HEK293 (cell line): Measurements from ENCODE around the gene CCL14.

Experiments used
- CTCF ChIA-PET: fragments of 350-600 bp; formaldehyde crosslinking; extraction: SDS; loops from one replicate; lab custom pipeline; 2021; ENCODE audit warnings: antibody characterized with exemption; lab: Yijun Ruan, JAX
- POLR2A ChIA-PET: fragments of 300-600 bp; formaldehyde crosslinking; extraction: SDS; loops from one replicate; lab custom pipeline; 2020; ENCODE audit warnings: antibody characterized with exemption, inconsistent platforms; lab: Yijun Ruan, JAX
- H3K27ac ChIP-seq: fragments of 200-500 bp; sonication (Bioruptor generic); 2 replicates; pipeline ENCODE4 v1.5.1; 2014; ENCODE audit warnings: low read depth, low read length, control low read depth, inconsistent platforms; ENCODE audit errors: extremely low read depth
- H3K36me3 ChIP-seq, 2 experiments: fragments of 200-500 bp in 1 of 2; sonication (Bioruptor generic) in 1 of 2; 1 replicate in 1 of 2; 2 replicates in 1 of 2; pipeline ENCODE4 v1.5.1; 2014 to 2017; ENCODE audit warnings: inconsistent platforms in 2 of 2, low read length in 2 of 2; ENCODE audit not compliant: control insufficient read depth in 2 of 2, insufficient read depth in 1 of 2
- H3K4me1 ChIP-seq: fragments of 200-500 bp; sonication (Bioruptor generic); 2 replicates; pipeline ENCODE4 v1.5.1; 2014; ENCODE audit warnings: mild to moderate bottlenecking, low read length, inconsistent platforms; ENCODE audit not compliant: control insufficient read depth, insufficient read depth
- H3K4me3 ChIP-seq: 2 replicates; pipeline ENCODE4 v1.5.1; 2011; ENCODE audit warnings: low read depth, mild to moderate bottlenecking, control low read depth, low read length, moderate library complexity
- H3K9me3 ChIP-seq: fragments of 200-500 bp; sonication (Bioruptor generic); 2 replicates; pipeline ENCODE4 v1.5.1; 2014; ENCODE audit warnings: low read depth, low read length, inconsistent platforms; ENCODE audit not compliant: control insufficient read depth, insufficient read depth
- BCL11A ChIP-seq: fragments of 450-650 bp; formaldehyde crosslinking; IDR thresholded peaks from 2 replicates; pipeline ENCODE4 v1.5.1; 2016; ENCODE audit warnings: low read depth, missing biosample characterization, missing genetic modification characterization
- ZBTB49 ChIP-seq: fragments of 450-650 bp; formaldehyde crosslinking; IDR thresholded peaks from 2 replicates; pipeline ENCODE4 v1.5.1; 2016; ENCODE audit warnings: missing biosample characterization, missing genetic modification characterization, low read depth
- ZNF121 ChIP-seq: fragments of 450-650 bp; formaldehyde crosslinking; IDR thresholded peaks from 2 replicates; pipeline ENCODE4 v1.5.1; 2016; ENCODE audit warnings: missing biosample characterization, missing genetic modification characterization
- ZNF169 ChIP-seq: fragments of 450-650 bp; formaldehyde crosslinking; IDR thresholded peaks from 2 replicates; pipeline ENCODE4 v1.5.1; 2016; ENCODE audit warnings: missing biosample characterization, missing genetic modification characterization
- ZNF19 ChIP-seq: fragments of 450-650 bp; formaldehyde crosslinking; IDR thresholded peaks from 2 replicates; pipeline ENCODE4; 2016; ENCODE audit warnings: missing biosample characterization, missing genetic modification characterization, low read depth
- ZNF248 ChIP-seq: fragments of 450-650 bp; formaldehyde crosslinking; IDR thresholded peaks from 2 replicates; pipeline ENCODE4 v1.5.1; 2017; ENCODE audit warnings: missing biosample characterization, missing genetic modification characterization
- ZNF391 ChIP-seq: fragments of 450-650 bp; formaldehyde crosslinking; IDR thresholded peaks from 2 replicates; pipeline ENCODE4 v1.5.1; 2016; ENCODE audit warnings: low read depth, missing biosample characterization, missing genetic modification characterization, borderline replicate concordance
- ZNF394 ChIP-seq: fragments of 450-650 bp; formaldehyde crosslinking; IDR thresholded peaks from 2 replicates; pipeline ENCODE4 v1.5.1; 2016; ENCODE audit warnings: missing biosample characterization, missing genetic modification characterization, mild to moderate bottlenecking, moderate library complexity, borderline replicate concordance
- ZNF416 ChIP-seq: fragments of 450-650 bp; formaldehyde crosslinking; IDR thresholded peaks from 2 replicates; pipeline ENCODE4 v1.5.1; 2016; ENCODE audit warnings: missing biosample characterization, missing genetic modification characterization
- ZNF426 ChIP-seq: fragments of 450-650 bp; formaldehyde crosslinking; IDR thresholded peaks from 2 replicates; pipeline ENCODE4 v1.5.1; 2017; ENCODE audit warnings: missing biosample characterization, missing genetic modification characterization, mild to moderate bottlenecking, inconsistent platforms, moderate library complexity
- ZNF571 ChIP-seq: fragments of 450-650 bp; formaldehyde crosslinking; IDR thresholded peaks from 2 replicates; pipeline ENCODE4 v1.5.0; 2017; ENCODE audit warnings: missing biosample characterization, missing genetic modification characterization
- ZNF623 ChIP-seq: fragments of 450-650 bp; formaldehyde crosslinking; IDR thresholded peaks from 2 replicates; pipeline ENCODE4 v1.5.1; 2016; ENCODE audit warnings: missing biosample characterization, missing genetic modification characterization
- ZNF629 ChIP-seq: fragments of 450-650 bp; formaldehyde crosslinking; IDR thresholded peaks from 2 replicates; pipeline ENCODE4 v1.5.1; 2017; ENCODE audit warnings: missing biosample characterization, missing genetic modification characterization
- ZNF776 ChIP-seq: fragments of 450-650 bp; formaldehyde crosslinking; IDR thresholded peaks from 2 replicates; pipeline ENCODE4 v1.5.0; 2017; ENCODE audit warnings: missing biosample characterization, missing genetic modification characterization, borderline replicate concordance
- ZNF777 ChIP-seq: fragments of 450-650 bp; formaldehyde crosslinking; IDR thresholded peaks from 2 replicates; pipeline ENCODE4 v1.5.1; 2017; ENCODE audit warnings: missing biosample characterization, missing genetic modification characterization, borderline replicate concordance
- ZNF830 ChIP-seq: fragments of 450-650 bp; IDR thresholded peaks from 2 replicates; pipeline ENCODE4 v1.5.0; 2018; ENCODE audit warnings: missing biosample characterization, missing genetic modification characterization, low read depth, mild to moderate bottlenecking, moderate library complexity
- ZSCAN18 ChIP-seq: fragments of 450-650 bp; formaldehyde crosslinking; IDR thresholded peaks from 2 replicates; pipeline ENCODE4 v1.5.1; 2016; ENCODE audit warnings: missing biosample characterization, missing genetic modification characterization

Gene CCL14

GRCh38 chr17:35936063-35936462, 50.5 kb downstream of the CCL14 start:
- no peak overlapping the region for H3K27ac ChIP-seq
- no peaks in the 10 kb centered on the region for H3K36me3 ChIP-seq
- POLR2A ChIA-PET = no interaction called here
- no peak overlapping the region for H3K4me3 ChIP-seq
- CTCF ChIA-PET = no interaction called here
- H3K9me3 ChIP-seq = no peaks in the 10 kb centered on the region
- peaks cover under 1% of the 10 kb centered on the region; the same call in 1 of the 2 replicates for H3K4me1 ChIP-seq
- TF ChIP-seq ZNF248 (no peak), ZNF121 (tag by site-specific recombination) (no peak), ZNF391 (tag by site-specific recombination) (no peak), ZNF394 (tag by site-specific recombination) (no peak), ZNF629 (tag by site-specific recombination) (no peak)
- TF ChIP-seq, all 188 proteins: peak for 0

GRCh38 chr17:35934760-35935159, 51.8 kb downstream of the CCL14 start:
- Histone ChIP-seq H3K9me3 (no peaks in the 10 kb centered on the region), H3K27ac (no peak overlapping the region), H3K4me3 (no peak overlapping the region), H3K4me1 (peaks cover 7% of the 10 kb centered on the region), H3K36me3 (no peaks in the 10 kb centered on the region)
- ChIA-PET CTCF (no interaction called here), POLR2A (no interaction called here)
- no peak for TF ChIP-seq ZNF169 (tag by site-specific recombination)
- no peak for TF ChIP-seq ZNF776 (tag by site-specific recombination)
- TF ChIP-seq ZNF571 (tag by site-specific recombination) = no peak
- TF ChIP-seq ZNF426 (tag by site-specific recombination) = no peak
- TF ChIP-seq ZNF623 = no peak
- no peak for TF ChIP-seq ZSCAN18 (tag by site-specific recombination)
- TF ChIP-seq ZNF416 (tag by site-specific recombination) = no peak
- no peak for TF ChIP-seq BCL11A (tag by site-specific recombination)
- no peak for TF ChIP-seq ZNF19 (tag by site-specific recombination)
- no peak for TF ChIP-seq ZNF830 (tag by site-specific recombination)
- TF ChIP-seq ZBTB49 = no peak
- no peak for TF ChIP-seq ZNF777
